Colon (tissue), 2 donors: ENCODE results near the gene TRIM62.

ENCODE experiments used
- FAIRE-seq: peaks from 2 replicates; lab custom pipeline; 2012; peaks lifted over from hg19 to GRCh38; lab: Jason Lieb, UNC
- donor health status: control.
- donor health status: control.

Gene TRIM62

DNA sequence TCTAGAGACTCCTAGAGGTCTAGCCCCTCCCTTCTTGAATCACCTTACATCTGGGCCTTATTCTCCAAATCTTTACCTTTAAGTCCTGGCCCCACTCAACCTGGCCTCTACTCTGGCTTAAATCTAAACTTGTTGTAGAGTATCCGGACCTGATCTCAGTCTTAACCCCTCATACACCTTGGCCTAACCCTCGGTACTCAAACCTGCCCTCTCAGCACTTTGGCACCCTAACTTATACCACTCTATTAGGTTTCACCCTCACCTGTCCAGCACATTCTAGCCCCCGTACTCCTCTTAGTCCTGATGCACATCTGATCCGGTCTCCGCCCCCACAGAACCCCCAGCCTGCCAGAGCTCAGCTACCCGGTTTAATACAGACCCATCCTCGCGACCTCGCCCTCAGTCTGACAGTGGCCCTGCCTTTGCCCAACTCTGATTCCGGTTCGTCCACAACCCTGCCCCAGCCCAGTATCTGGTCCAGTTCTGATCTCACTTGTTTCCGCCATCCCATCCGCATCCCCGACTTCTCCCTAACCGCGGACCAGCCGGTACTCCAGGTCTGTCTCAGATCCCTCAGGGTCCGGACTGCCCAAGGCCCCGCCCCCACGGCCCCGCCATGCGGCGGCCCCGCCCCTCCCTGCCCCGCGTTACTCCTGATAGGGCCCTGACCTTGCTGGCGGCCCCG is 1.5 kb downstream of the TRIM62 start:
- no peak for FAIRE-seq

DNA sequence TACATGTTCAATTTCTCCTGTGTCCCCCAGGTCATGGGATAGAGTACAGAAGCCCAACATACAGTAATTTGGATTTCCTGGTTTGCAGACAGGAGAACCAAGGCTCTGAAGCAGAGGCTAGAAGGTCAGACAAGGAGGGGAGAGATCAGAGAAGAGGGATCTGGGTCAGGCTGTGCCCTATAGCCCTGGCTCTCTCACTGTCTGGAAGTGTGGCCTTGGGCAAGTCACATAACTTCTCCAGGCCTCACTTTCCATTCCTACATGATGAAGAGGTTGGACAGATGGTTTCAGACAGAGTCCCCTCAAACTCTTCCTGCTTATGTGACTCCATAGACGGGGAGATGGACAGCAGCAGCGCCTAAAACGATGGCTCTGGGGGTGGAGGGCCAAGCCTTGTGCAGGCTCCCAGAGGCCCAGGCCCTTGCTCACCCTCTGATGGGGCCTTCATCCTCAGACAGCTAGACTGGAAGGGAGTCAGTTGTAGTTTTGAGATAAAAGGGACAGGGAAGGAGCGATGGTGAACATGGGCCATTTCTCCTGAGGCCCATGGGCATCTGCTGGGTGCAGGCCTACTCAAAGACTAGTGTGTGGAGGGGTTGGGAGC is 2.9 kb downstream of the TRIM62 start:
- no peak for FAIRE-seq

DNA sequence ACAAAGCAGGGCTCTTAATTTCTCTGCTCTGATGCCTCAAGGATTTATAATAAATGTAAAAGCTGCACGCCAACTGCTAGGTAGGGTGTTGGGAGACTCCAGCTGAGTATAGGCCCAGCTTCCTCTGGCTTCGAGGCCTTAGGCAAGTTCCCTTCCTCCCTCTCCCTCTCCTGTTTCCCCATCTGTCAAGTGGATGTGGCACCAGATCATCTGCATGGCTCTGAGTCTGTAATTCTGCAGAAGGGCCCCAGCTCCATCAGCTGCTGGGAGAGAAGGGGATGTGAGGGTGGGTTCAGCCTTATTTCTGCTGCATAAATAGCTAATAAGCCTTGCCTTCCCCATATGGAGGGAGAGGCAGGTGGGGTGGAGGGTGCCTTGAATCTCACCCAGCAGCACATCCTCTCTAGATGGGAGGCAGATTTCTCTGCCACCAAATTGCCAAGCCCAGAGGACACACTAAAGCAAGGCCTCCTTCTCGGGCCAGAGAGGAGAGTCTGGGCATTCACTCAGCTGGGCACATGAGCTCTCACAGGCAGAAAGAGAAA is 3.8 kb downstream of the TRIM62 start:
- no peak for FAIRE-seq

DNA sequence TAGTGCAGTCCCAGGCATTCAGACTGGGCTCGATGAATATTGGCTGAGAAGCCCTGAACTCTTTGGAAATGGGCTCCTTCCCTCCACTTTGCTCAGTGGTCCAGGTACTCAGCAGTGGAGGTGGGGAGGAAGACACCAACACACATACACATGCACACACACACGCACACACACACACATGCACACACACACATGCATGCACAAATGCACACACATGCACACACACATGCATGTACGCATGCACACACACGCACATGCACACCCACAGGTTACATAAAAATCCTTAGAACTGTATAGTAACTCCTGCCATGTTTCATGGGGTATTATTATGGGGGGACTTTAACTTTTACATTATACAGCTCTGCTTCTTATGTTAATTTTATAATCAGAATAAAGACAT is 5.0 kb downstream of the TRIM62 start:
- no peak for FAIRE-seq

DNA sequence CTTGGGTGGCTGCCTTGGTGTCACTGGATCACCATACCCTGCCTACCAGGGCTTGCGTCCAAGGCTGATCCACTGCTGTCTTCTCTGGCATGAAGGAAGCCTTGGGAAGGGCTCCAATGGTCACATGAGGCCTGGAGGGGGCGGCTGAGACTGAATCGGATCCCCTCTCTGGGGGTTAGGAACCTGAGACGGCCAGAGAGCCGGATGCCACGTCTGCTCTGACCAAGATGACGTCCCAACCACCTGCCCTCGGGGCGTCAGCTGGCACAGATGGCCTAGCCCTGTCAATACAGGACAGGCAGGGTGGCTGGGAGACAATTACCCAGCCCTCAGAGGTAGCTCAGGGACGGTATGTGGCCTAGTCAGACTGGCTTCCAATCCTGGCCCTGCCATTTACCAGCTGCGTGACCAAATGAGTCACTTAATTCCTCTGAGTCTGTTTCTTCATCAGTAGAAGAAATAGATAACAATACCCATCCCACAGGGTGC is 5.4 kb downstream of the TRIM62 start:
- FAIRE-seq: no peak

DNA sequence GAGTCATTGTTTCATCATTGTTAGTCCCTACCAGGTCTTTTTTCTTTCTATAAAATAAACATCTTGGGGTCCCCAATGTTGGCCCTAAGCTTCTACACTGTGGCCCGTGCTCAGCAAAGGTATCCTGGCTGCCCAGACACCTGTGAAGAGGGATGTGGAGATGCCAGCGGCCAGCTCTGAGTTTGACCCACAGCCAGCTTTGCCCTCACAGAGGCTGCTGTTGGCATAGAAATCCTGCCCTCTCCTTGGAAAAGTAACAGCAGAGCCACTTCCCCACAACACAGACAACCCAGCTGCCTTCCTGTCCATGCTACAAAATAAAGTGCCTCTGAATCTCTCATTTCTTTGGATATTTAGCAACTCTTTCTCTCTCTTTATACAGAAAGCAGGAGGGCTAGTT is 6.0 kb downstream of the TRIM62 start:
- FAIRE-seq: no peak

DNA sequence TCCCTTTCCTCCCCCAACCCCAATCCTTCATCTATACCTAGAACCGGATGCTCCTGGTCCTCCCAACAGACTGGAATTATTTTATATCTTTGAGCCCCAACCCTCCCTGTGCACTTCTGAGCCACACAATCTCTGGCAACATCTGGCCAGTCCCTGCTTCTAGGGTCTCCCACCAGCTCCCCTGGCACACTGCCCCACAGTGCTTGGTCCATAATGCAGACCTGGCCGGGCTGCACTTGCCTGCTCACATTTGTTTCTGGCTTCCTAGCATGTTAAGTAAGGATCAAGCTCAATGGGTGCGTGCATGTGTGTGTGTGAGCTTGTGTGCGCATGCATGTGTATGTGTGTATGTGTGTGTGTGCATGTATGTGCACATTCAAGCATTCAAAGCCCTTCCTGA is 8.8 kb downstream of the TRIM62 start:
- FAIRE-seq: no peak

DNA sequence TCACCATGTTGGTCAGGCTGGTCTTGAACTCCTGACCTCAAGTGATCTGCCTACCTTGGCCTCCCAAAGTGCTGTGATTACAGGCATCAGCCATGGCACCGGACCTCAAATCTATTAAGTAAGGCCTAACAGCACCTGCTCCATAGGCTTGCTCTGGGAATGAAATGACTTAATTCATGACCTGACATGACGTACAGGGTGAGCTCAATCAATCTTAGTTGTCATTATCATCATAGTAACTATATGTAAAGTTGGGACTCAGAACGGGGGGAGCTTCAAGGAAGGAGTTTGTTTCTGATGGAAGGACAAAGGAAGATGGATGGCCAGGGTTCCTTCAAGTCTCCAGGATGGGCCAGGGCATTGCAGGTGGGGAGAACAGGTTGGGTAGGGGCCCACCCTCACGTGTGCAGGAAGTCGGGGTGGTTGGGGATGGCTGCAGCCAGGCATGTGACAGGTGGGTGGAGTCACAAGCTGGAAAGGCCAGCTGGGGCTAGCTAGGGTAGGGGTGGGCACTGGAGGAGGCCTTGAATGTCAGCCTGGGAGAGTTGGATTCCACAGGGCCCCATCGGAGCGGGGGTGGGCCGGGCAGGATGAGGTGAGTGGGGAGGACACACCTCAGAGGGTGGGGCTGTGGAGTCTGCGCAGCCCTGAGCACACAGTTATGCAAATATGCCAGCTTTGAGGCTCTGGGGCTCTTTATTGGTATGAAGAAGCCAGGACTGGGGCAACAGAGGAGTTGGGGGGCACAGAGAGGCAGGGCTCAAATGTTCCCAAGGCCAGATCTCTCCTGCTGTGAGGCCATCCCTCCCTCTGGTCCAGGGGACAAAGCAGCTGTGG is 9.6 kb downstream of the TRIM62 start:
- no peak for FAIRE-seq

DNA sequence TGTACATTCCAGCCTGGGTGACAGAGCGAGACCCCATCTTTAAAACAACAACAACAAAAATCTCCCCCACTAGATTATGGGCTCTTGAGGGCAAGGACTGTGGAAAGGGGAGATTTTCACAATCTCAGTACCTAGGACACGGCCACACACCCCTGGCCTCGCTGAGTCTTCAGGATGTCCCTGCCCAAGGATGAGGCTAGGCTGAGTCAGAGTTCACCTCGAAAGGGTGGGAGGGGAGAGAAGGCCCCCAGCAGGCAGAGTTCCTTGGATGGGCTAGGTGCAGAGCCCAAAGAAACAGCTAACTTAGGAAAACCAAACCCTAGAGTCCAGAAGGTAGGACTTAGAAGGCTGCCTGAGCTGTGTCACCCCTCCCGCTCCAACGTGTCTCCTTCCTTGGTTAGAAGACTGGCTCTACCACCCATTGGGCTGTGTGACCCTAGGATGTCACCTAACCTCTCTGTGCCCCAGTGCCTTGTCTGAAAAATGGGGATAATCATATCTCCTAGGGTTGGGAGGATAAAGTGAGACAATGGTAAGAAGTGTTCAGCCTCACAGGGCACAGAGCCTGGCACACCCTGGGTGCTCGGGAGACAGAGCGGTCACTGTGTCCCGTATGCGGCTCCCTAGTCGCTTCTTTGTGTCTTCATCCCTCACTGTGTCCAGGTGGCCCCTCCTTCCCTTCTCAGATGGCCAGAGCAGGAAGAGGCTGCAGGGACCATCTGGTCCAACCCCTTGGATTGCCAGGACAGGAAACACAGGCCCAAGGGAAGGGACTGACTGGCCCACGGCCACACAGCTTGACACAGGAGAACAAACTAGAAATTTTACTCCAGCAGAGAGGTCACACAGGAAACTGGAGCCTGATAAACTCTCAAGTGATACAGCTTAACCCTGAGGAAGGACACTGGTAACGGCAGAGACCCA is 11.2 kb downstream of the TRIM62 start:
- no peak for FAIRE-seq

DNA sequence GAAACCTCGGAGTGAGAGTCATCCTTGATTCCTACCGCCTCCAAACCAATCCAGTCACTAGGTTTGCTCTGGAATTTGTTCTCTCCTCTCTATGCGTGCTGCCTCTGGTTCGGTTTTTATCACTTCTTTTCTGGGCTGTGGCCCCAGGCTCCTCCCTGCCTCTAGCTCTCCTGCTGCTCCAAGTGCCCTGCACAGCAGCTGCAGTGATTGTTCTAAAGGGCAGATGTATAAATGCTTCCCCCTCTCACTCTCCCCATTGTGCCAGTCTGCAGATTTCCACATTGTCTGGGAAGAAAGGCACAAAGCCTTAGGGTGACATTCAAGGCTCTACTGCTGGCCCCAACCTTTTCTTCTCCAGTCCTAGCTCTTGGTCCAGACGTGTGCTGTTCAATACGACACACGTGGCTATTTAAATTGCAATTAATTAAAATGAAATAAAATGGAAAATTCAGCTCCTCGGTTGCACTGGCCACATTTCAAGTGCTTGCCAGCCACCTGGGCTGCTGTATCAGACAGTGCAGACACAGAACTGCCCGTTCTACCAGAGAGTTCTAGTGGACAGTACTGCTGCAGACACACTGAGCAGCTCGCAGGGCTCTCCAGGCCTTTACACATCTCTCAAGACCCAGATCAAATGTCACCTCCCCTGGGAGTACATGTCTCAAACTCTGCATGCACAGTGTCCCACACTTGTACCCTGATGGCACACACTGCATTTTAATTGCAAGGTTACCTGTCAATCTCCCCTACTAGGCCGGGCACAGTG is 12.4 kb downstream of the TRIM62 start:
- FAIRE-seq: no peak

DNA sequence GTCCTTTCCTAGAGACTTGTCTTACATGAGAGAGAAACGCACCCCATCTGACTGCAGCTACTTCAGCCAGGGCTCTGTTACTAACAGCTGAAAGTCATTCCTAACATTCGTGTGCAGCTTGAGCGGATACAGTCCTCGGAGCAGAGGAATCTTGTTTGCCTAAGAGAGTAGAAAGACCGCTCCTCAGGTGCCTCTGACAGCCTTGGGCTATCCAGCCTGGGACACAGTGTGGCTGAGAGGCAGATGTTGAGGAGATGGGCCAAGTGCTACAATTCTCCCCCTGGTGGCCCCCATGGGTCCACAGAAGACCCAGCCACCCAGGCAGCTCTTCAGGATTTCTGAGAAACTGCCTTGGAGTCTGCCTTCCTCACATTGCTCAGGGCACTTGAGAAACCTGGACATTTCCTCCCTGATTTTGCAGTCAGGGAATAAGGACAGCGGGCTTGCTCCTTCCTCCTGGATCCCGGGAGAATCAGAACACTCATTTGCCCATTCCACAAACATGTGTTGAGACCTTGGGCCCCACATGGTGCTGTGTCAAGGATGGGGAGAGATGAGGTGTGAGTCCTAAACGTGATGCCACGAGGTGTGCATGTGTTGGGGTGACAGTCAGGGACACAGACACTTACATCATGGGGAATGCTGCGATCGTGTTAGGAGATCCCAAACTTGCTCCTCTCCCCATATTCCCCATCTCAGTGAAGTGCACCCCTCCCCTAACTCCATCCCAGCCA is 13.1 kb downstream of the TRIM62 start:
- no peak for FAIRE-seq

DNA sequence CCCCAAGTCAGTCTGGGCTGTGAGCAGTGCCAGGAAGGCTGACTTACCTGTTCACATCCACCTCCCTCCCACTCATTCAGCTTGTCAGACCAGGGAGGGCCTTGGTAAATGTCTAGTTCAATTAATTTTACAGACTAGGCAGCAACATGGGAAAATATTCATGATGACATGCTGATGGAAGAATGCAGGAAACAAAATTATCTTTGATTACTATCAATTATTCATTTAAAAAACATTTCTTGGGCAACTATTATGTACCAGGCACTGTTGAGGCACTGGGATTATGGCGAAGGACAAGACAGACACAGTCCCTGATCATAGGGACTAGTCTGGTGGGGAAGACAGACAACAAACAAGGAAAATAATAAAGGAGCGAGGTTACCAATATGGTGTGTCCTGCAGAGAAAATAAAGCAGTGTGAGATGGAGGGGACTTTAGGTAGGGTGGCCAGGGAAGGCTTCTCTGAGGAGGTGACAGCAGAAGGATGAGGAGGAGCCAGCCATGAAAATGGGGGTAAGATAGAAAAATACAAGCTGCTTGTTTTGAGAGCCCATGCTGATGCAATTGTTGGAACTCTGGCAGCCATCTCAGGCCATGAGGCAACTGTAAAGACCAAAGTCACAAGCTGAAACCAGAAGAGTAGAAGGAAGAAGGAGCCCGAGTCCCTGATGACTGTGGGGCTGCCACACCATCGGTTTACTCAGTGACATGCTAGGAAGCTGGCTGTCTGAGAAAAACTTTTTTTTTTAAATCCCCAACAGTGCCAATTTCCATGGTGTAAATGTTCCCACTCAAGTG is 14.0 kb downstream of the TRIM62 start:
- no peak for FAIRE-seq

DNA sequence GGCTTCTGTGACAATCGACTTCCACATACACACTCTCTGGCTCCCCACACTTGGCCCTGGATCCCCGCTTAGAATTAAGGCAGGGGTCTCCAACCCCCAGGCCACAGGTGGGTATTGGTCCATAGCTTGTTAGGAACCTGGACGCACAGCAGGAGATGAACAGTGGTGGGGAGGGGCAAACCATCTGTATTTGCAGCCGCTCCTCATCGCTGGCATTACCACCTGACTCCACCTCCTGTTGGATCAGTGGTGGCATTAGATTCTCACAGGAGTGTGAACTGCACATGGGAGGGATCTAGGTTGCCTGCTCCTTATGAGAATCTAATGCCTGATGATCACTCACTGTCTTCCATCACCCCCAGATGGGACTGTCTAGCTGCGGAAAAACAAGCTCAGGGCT is 16.0 kb downstream of the TRIM62 start:
- no peak for FAIRE-seq

DNA sequence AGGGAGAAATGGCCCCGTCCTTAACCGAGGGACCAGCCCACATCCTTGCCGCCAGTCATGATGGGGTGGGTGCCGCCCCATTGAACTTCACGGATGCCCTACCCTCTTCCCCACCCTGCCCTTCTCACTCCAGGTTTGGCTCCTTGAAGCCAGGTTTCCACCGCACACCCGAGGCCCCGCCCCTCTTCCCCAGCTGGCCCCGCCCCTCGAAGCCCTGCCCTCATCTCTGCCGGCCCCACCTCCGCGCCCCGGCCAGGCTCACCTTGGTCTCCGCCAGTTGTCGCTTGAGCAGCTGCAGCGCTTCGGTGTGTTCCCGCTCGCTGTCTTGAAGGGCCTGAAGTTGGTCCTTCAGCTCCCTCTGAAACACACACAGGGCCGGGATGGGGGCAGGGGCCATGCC is 16.6 kb downstream of the TRIM62 start:
- no peak for FAIRE-seq

DNA sequence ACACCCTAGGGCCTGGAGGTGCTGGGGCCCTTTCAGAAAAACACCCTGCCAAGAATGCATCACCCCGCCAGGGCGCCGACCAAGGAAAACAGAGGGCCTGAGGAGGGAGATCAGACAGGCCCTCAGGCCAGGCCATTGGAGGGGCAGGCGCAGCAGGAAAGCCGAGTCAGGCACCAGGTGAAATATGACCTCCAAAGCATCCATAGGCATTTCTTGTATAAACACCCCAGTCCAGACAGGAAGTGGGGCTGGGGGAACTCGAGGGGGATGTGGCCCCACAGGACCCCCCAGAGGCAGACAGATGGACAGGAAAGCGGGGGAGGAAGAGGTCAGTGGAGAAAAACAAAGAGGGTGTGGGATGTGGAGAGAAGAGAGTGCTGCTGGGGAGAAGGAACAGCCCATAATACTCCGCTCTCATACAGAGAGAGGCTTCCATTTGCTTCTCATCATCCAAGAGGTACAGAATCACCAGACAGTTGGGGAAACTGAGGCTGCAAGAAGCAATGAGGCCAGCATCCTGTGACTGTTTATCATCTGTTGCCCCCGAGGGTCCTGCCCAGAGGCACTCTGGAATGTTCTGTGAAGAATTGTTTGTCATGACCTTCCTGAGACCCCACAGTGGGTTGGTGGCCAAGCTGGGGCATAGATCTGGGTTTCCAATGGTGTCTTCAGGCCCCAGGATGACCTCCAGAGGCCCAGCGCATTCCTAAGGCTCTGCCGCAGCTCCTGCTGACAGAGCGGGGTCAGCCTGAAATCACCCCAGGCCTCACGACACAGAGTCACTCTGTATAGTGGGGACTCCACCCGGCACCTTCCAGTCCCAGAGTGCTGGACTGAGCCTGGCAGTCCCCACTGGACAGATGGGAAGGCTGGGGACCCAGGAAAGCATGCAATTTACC is 18.0 kb downstream of the TRIM62 start:
- no peak for FAIRE-seq

DNA sequence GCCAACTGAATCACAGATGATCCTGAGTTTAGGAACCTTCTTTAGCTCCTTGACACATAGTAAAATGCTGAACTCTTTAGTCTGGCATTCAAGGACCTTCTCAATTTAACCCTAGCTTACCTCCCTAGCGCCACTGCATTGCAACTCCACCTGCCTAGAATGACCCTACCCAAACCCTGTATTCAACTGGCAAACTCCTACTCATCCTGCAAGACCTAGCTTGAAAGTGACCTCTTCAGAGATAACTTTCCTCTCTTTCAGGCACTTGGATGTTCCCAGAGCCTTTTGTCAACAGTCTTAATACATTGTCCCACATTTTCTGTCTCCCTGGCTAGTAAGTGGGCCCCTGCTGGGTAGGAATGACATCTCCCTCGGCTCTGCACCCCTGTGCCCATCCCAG is 19.7 kb downstream of the TRIM62 start:
- FAIRE-seq: no peak

DNA sequence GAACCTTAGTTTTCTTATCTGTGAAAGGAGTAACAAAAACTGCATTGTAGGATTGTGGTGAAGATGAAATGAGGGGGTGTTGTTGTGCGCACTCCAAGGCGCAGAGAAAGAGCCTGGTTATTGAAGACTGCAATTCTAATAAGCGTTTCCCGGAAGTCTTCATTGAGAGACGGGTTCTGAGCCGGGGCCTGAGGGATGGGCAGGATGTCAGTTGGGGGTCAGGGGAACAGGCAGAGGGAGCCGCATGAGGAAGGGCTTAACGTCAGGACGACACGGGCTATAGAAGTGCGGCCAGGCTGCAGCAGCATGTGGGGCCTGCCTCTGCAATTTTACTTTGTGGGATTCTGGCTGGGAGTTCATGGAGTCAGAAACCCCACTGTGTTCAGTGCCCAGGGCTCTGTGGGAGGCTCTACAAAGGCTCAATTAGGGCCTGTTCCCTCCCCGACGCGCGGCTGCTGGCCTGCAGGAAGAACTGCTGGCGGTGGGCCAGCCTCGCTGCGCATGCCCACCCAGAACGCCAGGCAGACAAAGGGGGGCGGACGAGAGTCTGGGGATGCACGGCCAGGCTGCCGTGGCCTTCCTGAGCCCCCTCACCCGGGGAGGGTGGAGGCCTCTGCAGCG is 20.7 kb downstream of the TRIM62 start:
- FAIRE-seq: no peak

DNA sequence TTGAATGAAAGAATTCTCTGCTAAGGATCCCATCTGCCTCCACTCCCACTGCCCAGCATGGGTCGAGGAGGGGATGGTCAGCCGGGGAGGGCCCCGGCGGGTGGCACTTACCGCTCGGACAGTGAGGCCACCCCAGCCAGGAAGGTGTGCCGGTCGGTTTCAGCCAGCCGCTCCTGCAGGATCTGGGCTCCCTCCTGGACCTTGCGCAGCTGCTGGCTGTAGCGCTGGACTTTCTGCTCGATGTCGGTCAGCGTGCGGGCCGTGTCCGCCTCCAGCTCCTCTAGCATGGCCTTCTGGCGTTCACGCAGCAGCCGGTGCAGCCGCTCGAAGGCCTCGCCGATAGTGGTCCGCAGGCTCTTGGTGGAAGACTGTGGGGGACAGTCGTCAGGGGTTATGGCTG is 22.3 kb downstream of the TRIM62 start:
- no peak for FAIRE-seq
